ENCODE results near the gene ATG4C. TPM values are rescaled to one million over a fixed set of nuclear protein-coding genes. Genes with fewer than 3 reads are reported as not detected.

Gene ATG4C, protein sequence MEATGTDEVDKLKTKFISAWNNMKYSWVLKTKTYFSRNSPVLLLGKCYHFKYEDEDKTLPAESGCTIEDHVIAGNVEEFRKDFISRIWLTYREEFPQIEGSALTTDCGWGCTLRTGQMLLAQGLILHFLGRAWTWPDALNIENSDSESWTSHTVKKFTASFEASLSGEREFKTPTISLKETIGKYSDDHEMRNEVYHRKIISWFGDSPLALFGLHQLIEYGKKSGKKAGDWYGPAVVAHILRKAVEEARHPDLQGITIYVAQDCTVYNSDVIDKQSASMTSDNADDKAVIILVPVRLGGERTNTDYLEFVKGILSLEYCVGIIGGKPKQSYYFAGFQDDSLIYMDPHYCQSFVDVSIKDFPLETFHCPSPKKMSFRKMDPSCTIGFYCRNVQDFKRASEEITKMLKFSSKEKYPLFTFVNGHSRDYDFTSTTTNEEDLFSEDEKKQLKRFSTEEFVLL
- total RNA-seq (2016; rRNA removed; fragmentation: Illumina TruSeq; extraction: Trizol) (11.2 and 15.9 TPM in 2 replicates), polyA plus RNA-seq (2011; rRNA removed) (4.0 and 4.2 TPM in 2 replicates), polyA minus RNA-seq (2011; rRNA and poly(A)+ RNA removed; ENCODE audit: low replicate concordance) (0.42 and 2.6 TPM in 2 replicates), Bru-seq, nascent RNA (percentile 54 among the genes with signal in this experiment), BruChase-seq, experiment 1, labeled RNA remaining after a 6-hour chase (percentile 42 among the genes with signal in this experiment), BruChase-seq, experiment 2, labeled RNA remaining after a 2-hour chase (percentile 51 among the genes with signal in this experiment)
- 8.7 and 11.5 TPM in 2 replicates for total RNA-seq (2016; cell fraction: cytosol; rRNA removed; fragmentation: Illumina TruSeq; extraction: Trizol; ENCODE audit: low read depth)
- 12.2 and 17.3 TPM in 2 replicates for total RNA-seq (2016; cell fraction: insoluble cytoplasmic fraction; rRNA removed; fragmentation: Illumina TruSeq; extraction: Trizol)
- 9.0 and 10.6 TPM in 2 replicates for total RNA-seq (2016; cell fraction: membrane; rRNA removed; fragmentation: Illumina TruSeq; extraction: Trizol)
- 8.5 and 11.5 TPM in 2 replicates for total RNA-seq (2016; cell fraction: nucleus; rRNA removed; fragmentation: Illumina TruSeq; extraction: Trizol)
- polyA plus RNA-seq (2011; cell fraction: cytosol; rRNA removed): 0.99 and 2.0 TPM in 2 replicates
- 0.76 and 1.6 TPM in 2 replicates for polyA plus RNA-seq (2011; cell fraction: nucleus; rRNA removed)
- polyA plus RNA-seq (2012): 5.9 and 6.3 TPM in 2 replicates
- 0.72 and 0.87 TPM in 2 replicates for polyA plus RNA-seq (2016; cell fraction: cytosol; fragmentation: Illumina TruSeq; extraction: Trizol; ENCODE audit: low read depth)
- polyA plus RNA-seq (2016; cell fraction: insoluble cytoplasmic fraction; fragmentation: Illumina TruSeq; extraction: Trizol; ENCODE audit: low read depth): 14.7 and 16.0 TPM in 2 replicates
- 1.7 and 2.2 TPM in 2 replicates for polyA plus RNA-seq (2016; cell fraction: membrane; fragmentation: Illumina TruSeq; extraction: Trizol; ENCODE audit: low read depth)
- 6.4 and 7.1 TPM in 2 replicates for polyA plus RNA-seq (2016; cell fraction: nucleus; fragmentation: Illumina TruSeq; extraction: Trizol; ENCODE audit: insufficient read depth, low read depth)
- polyA minus RNA-seq (2011; cell fraction: cytosol; rRNA and poly(A)+ RNA removed): 2.0 and 5.3 TPM in 2 replicates
- 10.4 and 11.4 TPM in 2 replicates for polyA minus RNA-seq (2011; cell fraction: nucleus; rRNA and poly(A)+ RNA removed)
- long read RNA-seq, experiment 1, transcript ATG4C-203 (11 exons, 2,890 nt): major isoform, 6 of 11 reads
- long read RNA-seq, experiment 1, partial matches to known transcripts: 1 of 11 reads
- long read RNA-seq, experiment 1, other reads (novel, unspliced or antisense): 1 of 11 reads
- long read RNA-seq, experiment 2, partial matches to known transcripts: 3 of 9 reads
- long read RNA-seq, experiment 2, other reads (novel, unspliced or antisense): 5 of 9 reads

DNA sequence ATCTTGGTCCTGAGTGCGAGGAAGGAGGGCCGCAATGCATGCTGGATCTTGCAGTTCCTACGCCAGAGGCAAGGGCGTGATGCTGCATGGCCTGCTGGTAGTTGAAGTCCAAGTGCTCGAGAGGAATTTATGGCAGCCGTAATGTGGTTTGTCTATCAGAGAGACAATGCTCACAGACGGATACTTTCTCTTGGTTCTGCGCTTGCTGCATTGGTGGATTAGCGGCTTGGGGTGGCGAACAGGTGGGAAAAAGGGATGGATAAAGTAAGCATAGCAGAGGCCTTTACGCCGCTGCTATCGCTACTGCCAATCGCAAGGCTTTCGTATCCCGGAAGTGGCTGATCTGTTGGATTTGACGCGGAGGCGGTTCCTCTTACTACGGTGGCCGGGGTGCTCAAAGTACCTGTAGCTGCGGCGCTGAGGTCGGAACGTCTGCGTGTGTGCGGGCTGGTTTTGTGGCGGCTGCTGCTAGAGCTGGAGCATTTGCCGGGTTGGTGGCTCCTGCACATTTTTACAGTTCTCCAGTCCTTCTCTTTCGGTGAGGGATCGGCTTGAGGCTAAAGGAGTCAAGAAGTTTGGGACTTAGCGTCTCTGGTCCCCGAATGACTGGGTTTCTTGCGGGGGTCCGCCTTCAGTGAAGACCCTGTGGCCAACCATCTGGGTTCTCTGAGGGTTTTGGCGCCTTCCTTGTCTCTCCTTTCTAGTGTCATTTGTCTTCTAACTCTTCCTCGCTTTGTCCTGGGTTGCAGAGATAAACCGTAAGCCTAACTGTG is at the start of gene ATG4C:
Gene ATG4C, plus strand, starts transcription at position 397 of the 773 bp plus-strand sequence. CDS start 19,655 bp downstream, outside the sequence.
- no peaks in the 10 kb centered on the region; a peak in 1 of 5 replicates for H3K27me3 ChIP-seq (ENCODE audit: control insufficient read depth in 1 of 2, insufficient read depth in 2 of 2, low read length in 2 of 2)
- FAIRE-seq (peak; percentile 96), DNase-seq (ENCODE audit: low spot score) (peak; percentile 96), ATAC-seq (peak; percentile 96)
- H3K27ac ChIP-seq (ENCODE audit: extremely low read length, insufficient read depth, low read length): peak within 1 kb of the TSS; percentile 87
- ChIA-PET CTCF (ENCODE audit: low intra/inter-chr PET ratio, low total read pairs) (no interaction called here), POLR2A (interaction anchor here (0.7 kb wide), 1 partner anchor 108 kb away, joined by 4 read pairs; no protein-coding TSS in a partner anchor)
- under 1% methylated on average over 24 of the region's 38 CpGs for WGBS (ENCODE audit: low lambda C conversion rate)
- H3K4me3 ChIP-seq (replicated peaks in 1 of 3; ENCODE audit: insufficient read depth in 1 of 3, low read depth in 2 of 3, low read length in 3 of 3): peak within 1 kb of the TSS; percentile 64 to 85 (median 83)
- peaks cover 62% of the 10 kb centered on the region for H3K4me1 ChIP-seq (ENCODE audit: insufficient read depth, low read length)
- TSS peak; percentile 99 for BruUV-seq (replicated peaks)
- in situ Hi-C loops (cut with HindIII; ENCODE audit: extremely low pct_ligation_motif_present, low pct_unique_long_range_greater_than_20kb) (no loop called here), intact Hi-C loops (cut with micrococcal nuclease; ENCODE audit: unreplicated experiment) (no loop called here)
- H3K9ac ChIP-seq (ENCODE audit: insufficient read depth, low read depth, low read length): peak within 1 kb of the TSS; percentile 86
- H2AFZ ChIP-seq (ENCODE audit: low read length): peak within 1 kb of the TSS; percentile 92
- peak within 1 kb of the TSS; percentile 56 for H3K4me2 ChIP-seq (ENCODE audit: low read depth, low read length)
- H4K20me1 ChIP-seq (ENCODE audit: insufficient read depth, low read length): no peaks in the 10 kb centered on the region
- H3K9me3 ChIP-seq (ENCODE audit: low read length): no peaks in the 10 kb centered on the region
- H3K36me3 ChIP-seq (replicated peaks in 1 of 2; ENCODE audit: control insufficient read depth in 1 of 2, insufficient read depth in 2 of 2, low read length in 2 of 2): no peaks in the 10 kb centered on the region
- H3K79me2 ChIP-seq (ENCODE audit: insufficient read depth, low read length): peaks cover 35% of the 10 kb centered on the region
- TF ChIP-seq RNF2 (conservative IDR thresholded peaks at IDR 0.05; ENCODE audit: low read depth) (0 out of 2 replicates have a peak, but pooled peaks have one; percentile 55), MXI1 (IDR thresholded peaks at IDR 0.05; ENCODE audit: borderline replicate concordance, low read depth, low read length) (peak; percentile 73; the same call in 1 of the 3 replicates), TOE1 (CRISPR knock-in tag; IDR thresholded peaks at IDR 0.05) (no peak; the same call in 1 of the 2 replicates), HHEX (CRISPR knock-in tag; IDR thresholded peaks at IDR 0.05) (peak; percentile 41; the same call in 1 of the 2 replicates), RFXANK (CRISPR knock-in tag; IDR thresholded peaks at IDR 0.05) (0 out of 2 replicates have a peak, but pooled peaks have one; percentile 65)
- TF ChIP-seq, protein P1, sequence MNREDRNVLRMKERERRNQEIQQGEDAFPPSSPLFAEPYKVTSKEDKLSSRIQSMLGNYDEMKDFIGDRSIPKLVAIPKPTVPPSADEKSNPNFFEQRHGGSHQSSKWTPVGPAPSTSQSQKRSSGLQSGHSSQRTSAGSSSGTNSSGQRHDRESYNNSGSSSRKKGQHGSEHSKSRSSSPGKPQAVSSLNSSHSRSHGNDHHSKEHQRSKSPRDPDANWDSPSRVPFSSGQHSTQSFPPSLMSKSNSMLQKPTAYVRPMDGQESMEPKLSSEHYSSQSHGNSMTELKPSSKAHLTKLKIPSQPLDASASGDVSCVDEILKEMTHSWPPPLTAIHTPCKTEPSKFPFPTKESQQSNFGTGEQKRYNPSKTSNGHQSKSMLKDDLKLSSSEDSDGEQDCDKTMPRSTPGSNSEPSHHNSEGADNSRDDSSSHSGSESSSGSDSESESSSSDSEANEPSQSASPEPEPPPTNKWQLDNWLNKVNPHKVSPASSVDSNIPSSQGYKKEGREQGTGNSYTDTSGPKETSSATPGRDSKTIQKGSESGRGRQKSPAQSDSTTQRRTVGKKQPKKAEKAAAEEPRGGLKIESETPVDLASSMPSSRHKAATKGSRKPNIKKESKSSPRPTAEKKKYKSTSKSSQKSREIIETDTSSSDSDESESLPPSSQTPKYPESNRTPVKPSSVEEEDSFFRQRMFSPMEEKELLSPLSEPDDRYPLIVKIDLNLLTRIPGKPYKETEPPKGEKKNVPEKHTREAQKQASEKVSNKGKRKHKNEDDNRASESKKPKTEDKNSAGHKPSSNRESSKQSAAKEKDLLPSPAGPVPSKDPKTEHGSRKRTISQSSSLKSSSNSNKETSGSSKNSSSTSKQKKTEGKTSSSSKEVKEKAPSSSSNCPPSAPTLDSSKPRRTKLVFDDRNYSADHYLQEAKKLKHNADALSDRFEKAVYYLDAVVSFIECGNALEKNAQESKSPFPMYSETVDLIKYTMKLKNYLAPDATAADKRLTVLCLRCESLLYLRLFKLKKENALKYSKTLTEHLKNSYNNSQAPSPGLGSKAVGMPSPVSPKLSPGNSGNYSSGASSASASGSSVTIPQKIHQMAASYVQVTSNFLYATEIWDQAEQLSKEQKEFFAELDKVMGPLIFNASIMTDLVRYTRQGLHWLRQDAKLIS (CRISPR knock-in tag; IDR thresholded peaks at IDR 0.05): no peak
- TF ChIP-seq, protein P2, sequence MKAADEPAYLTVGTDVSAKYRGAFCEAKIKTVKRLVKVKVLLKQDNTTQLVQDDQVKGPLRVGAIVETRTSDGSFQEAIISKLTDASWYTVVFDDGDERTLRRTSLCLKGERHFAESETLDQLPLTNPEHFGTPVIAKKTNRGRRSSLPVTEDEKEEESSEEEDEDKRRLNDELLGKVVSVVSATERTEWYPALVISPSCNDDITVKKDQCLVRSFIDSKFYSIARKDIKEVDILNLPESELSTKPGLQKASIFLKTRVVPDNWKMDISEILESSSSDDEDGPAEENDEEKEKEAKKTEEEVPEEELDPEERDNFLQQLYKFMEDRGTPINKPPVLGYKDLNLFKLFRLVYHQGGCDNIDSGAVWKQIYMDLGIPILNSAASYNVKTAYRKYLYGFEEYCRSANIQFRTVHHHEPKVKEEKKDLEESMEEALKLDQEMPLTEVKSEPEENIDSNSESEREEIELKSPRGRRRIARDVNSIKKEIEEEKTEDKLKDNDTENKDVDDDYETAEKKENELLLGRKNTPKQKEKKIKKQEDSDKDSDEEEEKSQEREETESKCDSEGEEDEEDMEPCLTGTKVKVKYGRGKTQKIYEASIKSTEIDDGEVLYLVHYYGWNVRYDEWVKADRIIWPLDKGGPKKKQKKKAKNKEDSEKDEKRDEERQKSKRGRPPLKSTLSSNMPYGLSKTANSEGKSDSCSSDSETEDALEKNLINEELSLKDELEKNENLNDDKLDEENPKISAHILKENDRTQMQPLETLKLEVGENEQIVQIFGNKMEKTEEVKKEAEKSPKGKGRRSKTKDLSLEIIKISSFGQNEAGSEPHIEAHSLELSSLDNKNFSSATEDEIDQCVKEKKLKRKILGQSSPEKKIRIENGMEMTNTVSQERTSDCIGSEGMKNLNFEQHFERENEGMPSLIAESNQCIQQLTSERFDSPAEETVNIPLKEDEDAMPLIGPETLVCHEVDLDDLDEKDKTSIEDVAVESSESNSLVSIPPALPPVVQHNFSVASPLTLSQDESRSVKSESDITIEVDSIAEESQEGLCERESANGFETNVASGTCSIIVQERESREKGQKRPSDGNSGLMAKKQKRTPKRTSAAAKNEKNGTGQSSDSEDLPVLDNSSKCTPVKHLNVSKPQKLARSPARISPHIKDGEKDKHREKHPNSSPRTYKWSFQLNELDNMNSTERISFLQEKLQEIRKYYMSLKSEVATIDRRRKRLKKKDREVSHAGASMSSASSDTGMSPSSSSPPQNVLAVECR (CRISPR knock-in tag; IDR thresholded peaks at IDR 0.05; ENCODE audit: borderline replicate concordance): peak; percentile 85; the same call in 1 of the 2 replicates
